ENCODE results near the gene SPSB1. TPM values are rescaled to one million over a fixed set of nuclear protein-coding genes. Genes with fewer than 3 reads are reported as not detected.

SPSB1 gene
- total RNA-seq, 1 experiment from 2014 or later: 2.9 TPM

- Mint-ChIP-seq H3K36me3 (ENCODE audit: insufficient read depth in 1 of 3, low read depth in 3 of 3) (peaks cover 0 to 1% (median 0%) of the 10 kb centered on the region in 3 experiments; a peak in 1 of 7 replicates), H3K9me3 (no peaks in the 10 kb centered on the region), H3K27ac (peak overlapping the region; percentile 13 to 92 (median 50); a peak in 3 of 7 replicates), H3K27me3 (ENCODE audit: low read depth) (no peaks in the 10 kb centered on the region; the same call in none of the 2 replicates), H3K4me1 (peaks cover 49 to 56% of the 10 kb centered on the region in 2 experiments), H3K4me3 (peak overlapping the region in 1 of 2 experiments; percentile 65; a peak in 2 of 5 replicates)
- no peak overlapping the region for H3T11ph ChIP-seq (ENCODE audit: low read length)
- no peaks in the 10 kb centered on the region for H3K23me2 ChIP-seq (ENCODE audit: insufficient read length, low read depth, low read length, poor library complexity, severe bottlenecking)
- no peak overlapping the region for H3K27ac ChIP-seq (ENCODE audit: insufficient read length, low read depth, low read length)
- no peaks in the 10 kb centered on the region for H4K20me1 ChIP-seq (ENCODE audit: control insufficient read depth, insufficient read depth, insufficient read length)
- no peak overlapping the region for H2AK5ac ChIP-seq (ENCODE audit: insufficient read length, low read length)
- no peak for DNase-seq
- H3K18ac ChIP-seq (ENCODE audit: insufficient read length, low read depth, low read length): peak overlapping the region; percentile 53
- H3K4ac ChIP-seq (ENCODE audit: low read depth, low read length): no peak overlapping the region
- no peak overlapping the region for H4K91ac ChIP-seq (ENCODE audit: insufficient read length, low read depth, low read length)
- H3K9ac ChIP-seq (ENCODE audit: extremely low read depth, insufficient read length, low read length): no peak overlapping the region
- H3K56ac ChIP-seq (ENCODE audit: insufficient read length, low read depth, low read length): no peak overlapping the region
- TF ChIP-seq, protein P1, sequence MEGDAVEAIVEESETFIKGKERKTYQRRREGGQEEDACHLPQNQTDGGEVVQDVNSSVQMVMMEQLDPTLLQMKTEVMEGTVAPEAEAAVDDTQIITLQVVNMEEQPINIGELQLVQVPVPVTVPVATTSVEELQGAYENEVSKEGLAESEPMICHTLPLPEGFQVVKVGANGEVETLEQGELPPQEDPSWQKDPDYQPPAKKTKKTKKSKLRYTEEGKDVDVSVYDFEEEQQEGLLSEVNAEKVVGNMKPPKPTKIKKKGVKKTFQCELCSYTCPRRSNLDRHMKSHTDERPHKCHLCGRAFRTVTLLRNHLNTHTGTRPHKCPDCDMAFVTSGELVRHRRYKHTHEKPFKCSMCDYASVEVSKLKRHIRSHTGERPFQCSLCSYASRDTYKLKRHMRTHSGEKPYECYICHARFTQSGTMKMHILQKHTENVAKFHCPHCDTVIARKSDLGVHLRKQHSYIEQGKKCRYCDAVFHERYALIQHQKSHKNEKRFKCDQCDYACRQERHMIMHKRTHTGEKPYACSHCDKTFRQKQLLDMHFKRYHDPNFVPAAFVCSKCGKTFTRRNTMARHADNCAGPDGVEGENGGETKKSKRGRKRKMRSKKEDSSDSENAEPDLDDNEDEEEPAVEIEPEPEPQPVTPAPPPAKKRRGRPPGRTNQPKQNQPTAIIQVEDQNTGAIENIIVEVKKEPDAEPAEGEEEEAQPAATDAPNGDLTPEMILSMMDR (conservative IDR thresholded peaks at IDR 0.05): no peak
- no peaks in the 10 kb centered on the region for H3K9me3 ChIP-seq (ENCODE audit: control insufficient read depth, low read depth, low read length)
- H2BK5ac ChIP-seq (ENCODE audit: insufficient read length, low read length): no peak overlapping the region
- H3K27me3 ChIP-seq (ENCODE audit: insufficient read depth, low read length): no peaks in the 10 kb centered on the region
- no peak overlapping the region for H3K23ac ChIP-seq (ENCODE audit: insufficient read length, low read depth, low read length)
- peak overlapping the region; percentile 59 for H3K14ac ChIP-seq (ENCODE audit: insufficient read depth, low read length)
- no CpG with 5 or more reads among the region's 21 CpGs for whole genome bisulfite sequencing (ENCODE audit: extremely low coverage, insufficient read length, low lambda C conversion rate)
- H2BK12ac ChIP-seq (ENCODE audit: insufficient read length, low read depth, low read length): no peak overlapping the region
- no peak overlapping the region for H2BK120ac ChIP-seq (ENCODE audit: low read depth, low read length, poor library complexity, severe bottlenecking)
- peaks cover 10% of the 10 kb centered on the region; the same call in 1 of the 2 replicates for H3K4me1 ChIP-seq (ENCODE audit: insufficient read depth, low read length)
- H3K79me2 ChIP-seq (ENCODE audit: insufficient read depth, low read length): no peaks in the 10 kb centered on the region
- H3K79me1 ChIP-seq (ENCODE audit: insufficient read depth, low read depth, low read length, poor library complexity, severe bottlenecking): no peaks in the 10 kb centered on the region
- no peak overlapping the region for H4K8ac ChIP-seq (replicated peaks; ENCODE audit: insufficient read length, low read depth, low read length)
- no peak overlapping the region for H2BK15ac ChIP-seq (ENCODE audit: low read depth, low read length)
- no peak overlapping the region for H2AFZ ChIP-seq (ENCODE audit: low read length)
- H4K5ac ChIP-seq (ENCODE audit: insufficient read length, low read depth, low read length): no peak overlapping the region
- no peak overlapping the region for H3K4me2 ChIP-seq (ENCODE audit: insufficient read depth, insufficient read length, low read length)
- no peak overlapping the region for H2BK20ac ChIP-seq (ENCODE audit: low read depth, low read length, poor library complexity, severe bottlenecking)
Measured at GRCh38 chr1:9319789-9320519, 27.3 kb downstream of the SPSB1 start.

All from H9 (cell line).